Keratinocyte (primary cell): ENCODE results near the gene TSHZ2.
"Not testable (repeated sequence)": the region's sequence is repeated elsewhere in the genome, so short reads cannot be mapped to it uniquely, and the experiment has no call there.

Experiments used
- CTCF ChIP-seq, 3 experiments: IDR thresholded peaks in 1 of 3; conservative IDR thresholded peaks in 1 of 3; optimal IDR thresholded peaks in 1 of 3; 2 replicates in 2 of 3; 3 replicates in 1 of 3; pipeline versions ENCODE3 to v1.5.1; 2011; ENCODE audit warnings: low read length in 3 of 3, mild to moderate bottlenecking in 3 of 3, moderate library complexity in 2 of 3, control low read depth in 1 of 3, inconsistent platforms in 1 of 3; ENCODE audit not compliant: insufficient read depth in 2 of 3; ENCODE audit errors: extremely low read depth in 1 of 3
- EZH2 ChIP-seq: IDR thresholded peaks from one replicate; pipeline ENCODE4 v1.6.1; 2012; ENCODE audit warnings: inconsistent platforms, mild to moderate bottlenecking, low read length, moderate library complexity

- TF ChIP-seq CTCF (optimal IDR thresholded peaks at IDR 0.05 in 1 of 3, IDR thresholded peaks at IDR 0.05 in 1 of 3, conservative IDR thresholded peaks at IDR 0.05 in 1 of 3; ENCODE audit: extremely low read depth in 1 of 3, insufficient read depth in 2 of 3, low read length in 3 of 3); EZH2: not testable (repeated sequence)
Measured at GRCh38 chr20:53413845-53414244, 441.7 kb downstream of the TSHZ2 start.
